GM03348 (cell line): ENCODE results near the gene ARMC2.
"Not testable (repeated sequence)": the region's sequence is repeated elsewhere in the genome, so short reads cannot be mapped to it uniquely, and the experiment has no call there.

Source experiments
- DNase-seq: peaks from one replicate; pipeline ENCODE4 v3.0.0; 2012; ENCODE audit warnings: low spot score

ARMC2 gene

GRCh38 chr6:108832738-108833137 is 15.5 kb upstream of the ARMC2 start:
- DNase-seq: no peak

- DNase-seq: peak; percentile 86
These were observed 12.9 kb upstream of the ARMC2 start for GRCh38 chr6:108835218-108835850.

- DNase-seq: no peak
These were observed 12.2 kb upstream of the ARMC2 start for GRCh38 chr6:108836061-108836460.

- no peak for DNase-seq
These were observed 10.8 kb upstream of the ARMC2 start for GRCh38 chr6:108837236-108837971.

- no peak for DNase-seq
These were observed 10.0 kb upstream of the ARMC2 start for GRCh38 chr6:108838101-108838717.

GRCh38 chr6:108839083-108839642 is 9.1 kb upstream of the ARMC2 start:
- no peak for DNase-seq

- no peak for DNase-seq
These were observed 7.3 kb upstream of the ARMC2 start for GRCh38 chr6:108840919-108841318.

- DNase-seq: no peak
These were observed 6.8 kb upstream of the ARMC2 start for GRCh38 chr6:108841377-108841855.

- DNase-seq: no peak
These were observed 4.1 kb upstream of the ARMC2 start for GRCh38 chr6:108844135-108844534.

- no peak for DNase-seq
These were observed 3.1 kb upstream of the ARMC2 start for GRCh38 chr6:108845145-108845544.

GRCh38 chr6:108846101-108846500 is 2.1 kb upstream of the ARMC2 start:
- DNase-seq: no peak

- DNase-seq: no peak
These were observed 1.6 kb upstream of the ARMC2 start for GRCh38 chr6:108846628-108847027.

- no peak for DNase-seq
These were observed 495 bp upstream of the ARMC2 start for GRCh38 chr6:108847738-108848115.

GRCh38 chr6:108850669-108851465 is 2.6 kb downstream of the ARMC2 start:
- DNase-seq: no peak

GRCh38 chr6:108851756-108852155 is 3.5 kb downstream of the ARMC2 start:
- no peak for DNase-seq

GRCh38 chr6:108853077-108853476 is 4.9 kb downstream of the ARMC2 start:
- no peak for DNase-seq

GRCh38 chr6:108862479-108863191 is 14.4 kb downstream of the ARMC2 start:
- DNase-seq: no peak

GRCh38 chr6:108865751-108866286 is 17.6 kb downstream of the ARMC2 start:
- DNase-seq: not testable (repeated sequence)

GRCh38 chr6:108866798-108867197 is 18.6 kb downstream of the ARMC2 start:
- DNase-seq: no peak

GRCh38 chr6:108868647-108869046 is 20.4 kb downstream of the ARMC2 start:
- DNase-seq: no peak

GRCh38 chr6:108869876-108870275 is 21.7 kb downstream of the ARMC2 start:
- no peak for DNase-seq
